KOPT-K1 (cell line): Measurements from ENCODE around the gene TM9SF2.
"Not testable (repeated sequence)": the region's sequence is repeated elsewhere in the genome, so short reads cannot be mapped to it uniquely, and the experiment has no call there.

Experiments used
- H3K27ac ChIP-seq: fragments of 200-600 bp; sonication (generic); 2 replicates; pipeline ENCODE4 v1.5.1; 2016; ENCODE audit warnings: antibody characterized with exemption, mild to moderate bottlenecking, low read depth, low read length; ENCODE audit not compliant: poor library complexity, severe bottlenecking
- H3K36me3 ChIP-seq: fragments of 200-600 bp; sonication (generic); 2 replicates; pipeline ENCODE4 v1.5.1; 2017; ENCODE audit warnings: antibody characterized with exemption, mild to moderate bottlenecking, low read length, moderate library complexity; ENCODE audit not compliant: insufficient read depth
- H3K9me3 ChIP-seq: fragments of 200-600 bp; sonication (generic); 2 replicates; pipeline ENCODE4 v1.5.1; 2017; ENCODE audit warnings: antibody characterized with exemption, low read length, mild to moderate bottlenecking; ENCODE audit not compliant: insufficient read depth, poor library complexity, severe bottlenecking

Gene TM9SF2, protein sequence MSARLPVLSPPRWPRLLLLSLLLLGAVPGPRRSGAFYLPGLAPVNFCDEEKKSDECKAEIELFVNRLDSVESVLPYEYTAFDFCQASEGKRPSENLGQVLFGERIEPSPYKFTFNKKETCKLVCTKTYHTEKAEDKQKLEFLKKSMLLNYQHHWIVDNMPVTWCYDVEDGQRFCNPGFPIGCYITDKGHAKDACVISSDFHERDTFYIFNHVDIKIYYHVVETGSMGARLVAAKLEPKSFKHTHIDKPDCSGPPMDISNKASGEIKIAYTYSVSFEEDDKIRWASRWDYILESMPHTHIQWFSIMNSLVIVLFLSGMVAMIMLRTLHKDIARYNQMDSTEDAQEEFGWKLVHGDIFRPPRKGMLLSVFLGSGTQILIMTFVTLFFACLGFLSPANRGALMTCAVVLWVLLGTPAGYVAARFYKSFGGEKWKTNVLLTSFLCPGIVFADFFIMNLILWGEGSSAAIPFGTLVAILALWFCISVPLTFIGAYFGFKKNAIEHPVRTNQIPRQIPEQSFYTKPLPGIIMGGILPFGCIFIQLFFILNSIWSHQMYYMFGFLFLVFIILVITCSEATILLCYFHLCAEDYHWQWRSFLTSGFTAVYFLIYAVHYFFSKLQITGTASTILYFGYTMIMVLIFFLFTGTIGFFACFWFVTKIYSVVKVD

DNA sequence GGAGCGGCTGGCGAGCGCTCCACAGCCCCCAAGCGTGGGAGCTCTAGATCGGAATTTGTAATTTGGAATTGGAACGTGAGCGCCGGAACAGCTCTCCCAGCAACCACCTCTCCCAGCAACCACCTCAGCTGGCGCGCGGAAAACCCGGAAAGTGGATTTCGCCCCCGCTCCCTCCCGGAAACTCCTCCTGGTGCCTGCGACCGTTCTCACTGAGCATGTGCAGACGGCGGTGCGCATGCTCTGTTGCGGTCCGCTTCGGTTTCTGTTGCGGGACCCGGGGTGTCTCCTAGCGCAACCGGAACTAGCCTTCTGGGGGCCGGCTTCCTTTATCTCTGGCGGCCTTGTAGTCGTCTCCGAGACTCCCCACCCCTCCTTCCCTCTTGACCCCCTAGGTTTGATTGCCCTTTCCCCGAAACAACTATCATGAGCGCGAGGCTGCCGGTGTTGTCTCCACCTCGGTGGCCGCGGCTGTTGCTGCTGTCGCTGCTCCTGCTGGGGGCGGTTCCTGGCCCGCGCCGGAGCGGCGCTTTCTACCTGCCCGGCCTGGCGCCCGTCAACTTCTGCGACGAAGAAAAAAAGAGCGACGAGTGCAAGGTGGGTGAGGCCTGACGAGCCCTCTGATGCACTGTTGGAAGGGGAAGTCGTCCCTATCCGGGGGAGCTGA lies at the start of gene TM9SF2:
Gene TM9SF2 (plus strand): TSS at position 289 of the 664 bp plus-strand sequence. CDS start 135 bp downstream, at position 424.
- H3K27ac ChIP-seq, result peak within 1 kb of the TSS; percentile 86
- H3K9me3 ChIP-seq, result no peaks in the 10 kb centered on the region
- H3K36me3 ChIP-seq, result 0 out of 2 replicates have a peak, but pooled peaks cover 1% of the 10 kb centered on the region

DNA sequence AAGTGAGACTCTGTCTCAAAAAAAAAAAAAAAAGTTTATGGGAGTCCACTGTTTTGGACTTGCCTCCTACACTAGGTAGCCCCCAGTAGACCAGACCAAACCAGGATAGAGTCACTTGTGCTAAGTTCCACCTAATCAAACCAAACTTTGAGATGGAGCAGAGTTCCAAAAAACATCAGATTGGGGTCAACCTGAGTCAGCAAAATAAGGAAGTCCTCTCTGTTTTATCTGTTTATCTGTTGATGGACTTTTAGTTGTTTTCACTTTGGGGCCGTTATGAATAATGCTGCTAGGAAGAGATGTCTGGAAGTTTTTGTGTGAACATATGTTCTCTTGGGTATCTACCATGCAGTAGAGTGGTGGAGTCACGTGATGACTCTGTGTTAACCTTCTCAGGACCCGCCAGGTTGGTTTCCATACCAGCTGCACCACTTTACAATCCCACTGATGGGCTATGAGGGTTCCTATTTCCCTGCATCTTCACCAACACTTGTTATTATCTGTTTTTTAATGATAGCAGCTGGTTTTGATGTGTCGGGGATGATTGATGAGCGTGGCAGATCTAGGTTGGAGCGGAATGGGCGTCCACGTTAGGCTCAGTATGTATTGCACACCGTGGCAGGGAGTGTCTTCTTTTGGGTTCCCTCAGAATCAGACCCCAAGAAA lies 46.6 kb upstream of the TM9SF2 start:
- H3K36me3 ChIP-seq, result no peaks in the 10 kb centered on the region
- no peak overlapping the region for H3K27ac ChIP-seq
- H3K9me3 ChIP-seq, result peaks cover 4% of the 10 kb centered on the region

- Histone ChIP-seq H3K36me3 (no peaks in the 10 kb centered on the region), H3K27ac (no peak overlapping the region), H3K9me3 (peaks cover 4% of the 10 kb centered on the region)
These were observed 42.0 kb upstream of the TM9SF2 start for GRCh38 chr13:99459099-99459850.

DNA sequence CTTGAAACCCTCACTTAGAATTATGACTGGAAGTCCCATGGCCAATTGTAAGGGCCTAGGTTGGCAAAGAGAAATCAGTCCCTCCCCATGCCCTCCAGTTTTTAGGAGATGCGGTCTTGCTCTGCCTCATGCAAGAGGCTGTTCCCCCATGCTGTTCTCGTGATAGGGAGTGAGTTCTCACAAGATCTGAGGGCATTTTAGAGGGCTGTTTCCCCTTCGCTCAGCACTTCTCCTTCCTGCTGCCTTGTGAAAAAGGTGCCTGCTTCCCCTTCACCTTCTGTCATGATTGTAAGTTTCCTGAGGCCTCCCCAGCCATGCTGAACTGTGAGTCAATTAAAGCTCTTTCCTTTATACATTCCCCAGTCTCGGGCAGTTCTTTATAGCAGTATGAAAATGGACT lies 40.5 kb upstream of the TM9SF2 start:
- not testable (repeated sequence) for H3K27ac ChIP-seq, H3K9me3 ChIP-seq, H3K36me3 ChIP-seq

DNA sequence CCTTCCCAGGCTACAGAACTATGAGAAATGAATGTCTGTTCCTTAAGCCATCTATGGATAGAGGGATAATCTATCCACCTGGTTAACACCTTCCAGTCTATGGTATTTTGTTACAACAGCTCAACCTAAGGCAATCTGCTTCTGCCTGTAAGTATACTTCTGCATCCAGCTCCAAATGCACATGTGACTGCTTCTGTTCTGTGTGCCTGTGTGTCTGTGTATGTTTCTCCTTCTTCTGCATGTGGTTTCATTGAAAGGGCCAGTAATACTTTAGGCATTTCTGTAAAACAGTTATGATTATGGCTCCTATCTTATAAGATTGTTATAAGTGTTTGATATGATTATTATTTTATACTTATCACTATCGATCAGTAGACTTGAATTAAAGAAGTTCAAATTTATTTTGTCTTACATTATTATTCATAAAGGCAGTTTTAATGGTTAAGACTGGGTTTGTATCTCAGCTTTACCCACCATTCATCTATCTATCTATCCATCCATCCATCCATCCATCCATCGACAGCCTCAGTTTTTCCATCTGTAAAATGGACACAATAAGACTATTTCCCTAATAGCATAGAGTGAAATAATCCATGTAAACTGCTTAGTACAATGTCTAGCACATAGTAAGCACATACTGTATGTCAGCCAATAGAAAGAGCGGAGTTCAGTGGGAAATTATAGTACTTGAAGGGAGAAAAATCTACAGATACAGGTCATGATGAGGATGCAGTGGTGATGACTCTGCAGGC lies 37.5 kb upstream of the TM9SF2 start:
- no peaks in the 10 kb centered on the region for H3K9me3 ChIP-seq

GRCh38 chr13:99464441-99464949 lies 36.8 kb upstream of the TM9SF2 start:
- no peaks in the 10 kb centered on the region for H3K36me3 ChIP-seq
- H3K9me3 ChIP-seq, result no peaks in the 10 kb centered on the region
- H3K27ac ChIP-seq, result peak overlapping the region; percentile 33

More for the DNA sequence above, 37.5 kb upstream of the TM9SF2 start:
- Histone ChIP-seq H3K27ac (peak overlapping the region; percentile 33), H3K36me3 (no peaks in the 10 kb centered on the region)

DNA sequence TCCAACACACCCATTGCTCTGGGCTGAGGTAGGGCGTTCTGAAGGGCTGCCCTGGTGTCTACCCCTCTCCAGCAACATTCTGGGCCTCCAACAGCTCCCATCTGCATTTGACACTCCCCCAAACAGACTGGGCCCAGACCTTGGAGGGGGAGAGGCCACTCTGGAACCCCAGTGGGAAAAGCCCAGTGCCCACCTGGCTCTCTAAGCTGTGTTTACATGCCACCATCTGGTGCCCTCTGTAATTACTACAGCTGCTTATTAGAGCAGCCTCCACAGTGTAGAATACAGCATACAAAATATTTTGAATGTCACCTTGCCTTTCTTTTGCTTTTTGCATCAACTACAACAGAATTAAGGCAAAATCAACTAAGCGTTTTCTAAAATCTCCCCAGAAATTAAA lies 35.8 kb upstream of the TM9SF2 start:
- H3K9me3 ChIP-seq, result no peaks in the 10 kb centered on the region
- H3K27ac ChIP-seq, result no peak overlapping the region
- no peaks in the 10 kb centered on the region for H3K36me3 ChIP-seq

DNA sequence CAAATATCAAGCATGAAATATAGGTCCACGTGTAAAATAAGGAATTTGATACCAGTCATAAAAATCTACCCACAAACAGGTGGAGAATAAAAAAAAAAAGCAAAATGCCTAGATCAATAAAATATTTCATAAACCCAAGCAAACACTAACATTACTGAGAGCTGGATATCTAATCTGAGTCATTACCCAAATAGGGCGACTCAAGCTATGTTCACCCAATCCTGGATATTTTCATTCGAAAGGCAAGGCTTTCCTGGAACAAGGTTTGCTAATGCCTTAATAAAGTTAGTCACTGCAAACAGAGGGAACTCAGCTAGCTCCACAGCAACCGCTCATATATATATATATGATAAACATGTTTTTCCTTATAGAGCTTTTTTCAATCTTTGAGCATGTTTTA lies 33.5 kb upstream of the TM9SF2 start:
- no peak overlapping the region for H3K27ac ChIP-seq
- H3K9me3 ChIP-seq, result no peaks in the 10 kb centered on the region
- H3K36me3 ChIP-seq, result no peaks in the 10 kb centered on the region

DNA sequence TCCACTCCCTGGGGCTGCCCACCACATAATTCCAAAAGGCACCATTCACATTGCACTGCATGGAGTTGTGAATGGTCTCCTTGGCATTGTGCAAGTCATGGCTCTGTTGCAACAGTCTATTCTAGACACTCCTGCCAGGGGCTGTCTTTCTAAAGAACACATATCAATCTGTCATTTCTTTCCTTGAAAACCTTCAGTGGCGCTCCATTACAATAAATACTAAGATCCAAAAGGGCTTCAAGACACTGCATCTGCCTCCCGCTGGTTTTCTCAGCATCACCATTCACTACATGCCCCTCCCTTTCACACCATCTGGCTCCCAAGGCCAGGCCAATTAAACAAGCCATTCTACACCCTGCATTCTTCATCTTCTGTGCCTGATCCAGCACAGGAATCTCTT lies 32.2 kb upstream of the TM9SF2 start:
- no peaks in the 10 kb centered on the region for H3K36me3 ChIP-seq
- H3K9me3 ChIP-seq, result no peaks in the 10 kb centered on the region
- no peak overlapping the region for H3K27ac ChIP-seq

DNA sequence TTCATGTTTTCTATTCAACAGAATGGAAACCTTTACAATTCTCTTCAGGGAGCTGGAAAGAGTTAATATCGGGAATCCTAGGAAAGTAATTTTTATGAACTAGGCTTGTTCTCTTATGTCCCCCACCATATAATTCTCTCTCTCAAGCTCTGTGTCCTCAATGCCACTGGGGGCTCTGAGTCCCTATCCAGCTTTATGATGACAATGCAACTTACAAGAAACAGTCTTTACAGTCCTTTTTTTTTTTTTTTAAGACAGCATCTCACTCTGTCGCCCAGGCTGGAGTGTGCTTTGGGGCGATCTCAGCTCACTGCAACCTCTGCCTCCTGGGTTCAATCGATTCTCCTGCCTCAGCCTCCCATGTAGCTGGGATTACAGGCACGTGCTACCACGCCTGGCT lies 31.2 kb upstream of the TM9SF2 start:
- H3K9me3 ChIP-seq, result no peaks in the 10 kb centered on the region

GRCh38 chr13:99471221-99472121 lies 29.8 kb upstream of the TM9SF2 start:
- H3K27ac ChIP-seq, result no peak overlapping the region
- H3K36me3 ChIP-seq, result no peaks in the 10 kb centered on the region
- no peaks in the 10 kb centered on the region for H3K9me3 ChIP-seq

More for the DNA sequence above, 31.2 kb upstream of the TM9SF2 start:
- no peak overlapping the region for H3K27ac ChIP-seq
- H3K36me3 ChIP-seq, result no peaks in the 10 kb centered on the region

- H3K9me3 ChIP-seq, result no peaks in the 10 kb centered on the region
- no peaks in the 10 kb centered on the region for H3K36me3 ChIP-seq
- H3K27ac ChIP-seq, result no peak overlapping the region
These were observed 29.2 kb upstream of the TM9SF2 start for GRCh38 chr13:99472122-99472440.

DNA sequence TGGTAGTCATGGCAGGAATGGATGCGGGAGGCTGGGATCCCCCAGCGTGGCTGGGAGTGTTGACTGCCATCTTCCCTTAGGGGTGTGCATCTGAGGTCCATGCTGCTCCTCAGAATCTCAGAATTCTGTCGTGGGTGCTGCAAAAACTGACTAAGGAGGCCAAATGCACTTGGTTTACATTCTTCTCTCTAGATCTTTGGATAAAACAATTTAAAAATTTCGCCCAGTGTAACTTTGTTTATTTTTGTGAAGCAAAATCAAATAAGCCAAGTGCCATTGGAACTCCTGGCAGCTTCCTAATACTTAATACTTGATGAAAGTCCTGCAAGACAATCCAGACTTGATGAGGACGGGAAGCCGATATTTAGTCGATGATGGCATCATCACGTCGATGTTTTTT lies 27.8 kb upstream of the TM9SF2 start:
- Histone ChIP-seq H3K27ac (no peak overlapping the region), H3K36me3 (no peaks in the 10 kb centered on the region), H3K9me3 (no peaks in the 10 kb centered on the region)
